Activated B cell treated with CpG ODN at 0.5 μM for 24 hours (primary cell): Measurements from ENCODE around the gene PALLD. TPM values are rescaled to one million over a fixed set of nuclear protein-coding genes. Genes with fewer than 3 reads are reported as not detected.

Experiments
- total RNA-seq: library from RNA; stranded (reverse); gene quantifications from 2 replicates; pipeline ENCODE4 v1.2.3, GENCODE V29; 2022

PALLD gene
- total RNA-seq, 1 donor from 2014 or later, result 0.44 TPM

Other genes starting within 250 kb of the PALLD start
- 17.6 and 17.9 TPM in 2 replicates for gene DDX60, start 178.3 kb upstream of the PALLD start, total RNA-seq
- gene DDX60L, start 16.6 kb upstream of the PALLD start, total RNA-seq, result 18.7 and 26.7 TPM in 2 replicates